ENCODE results near the gene MYO16.

Gene MYO16

GRCh38 chr13:108812661-108813060, 183.2 kb downstream of the MYO16 start:
- no peak for DNase-seq

GRCh38 chr13:108813587-108814170, 184.3 kb downstream of the MYO16 start:
- no peak for DNase-seq

- no peak for DNase-seq
Observed at GRCh38 chr13:108816375-108816774, 187.0 kb downstream of the MYO16 start.

GRCh38 chr13:108827646-108828045, 198.2 kb downstream of the MYO16 start:
- no peak for DNase-seq

GRCh38 chr13:108828086-108828815, 198.8 kb downstream of the MYO16 start:
- DNase-seq = no peak

GRCh38 chr13:108830916-108831315, 201.5 kb downstream of the MYO16 start:
- DNase-seq = no peak

- no peak for DNase-seq
Observed at GRCh38 chr13:108833531-108833930, 204.1 kb downstream of the MYO16 start.

- DNase-seq = no peak
Observed at GRCh38 chr13:108834193-108834592, 204.8 kb downstream of the MYO16 start.

- DNase-seq = no peak
Observed at GRCh38 chr13:108835083-108835482, 205.7 kb downstream of the MYO16 start.

GRCh38 chr13:108850691-108851090, 221.3 kb downstream of the MYO16 start:
- DNase-seq = no peak

GRCh38 chr13:108851660-108852059, 222.2 kb downstream of the MYO16 start:
- DNase-seq = no peak

- DNase-seq = no peak
Observed at GRCh38 chr13:108853031-108853430, 223.6 kb downstream of the MYO16 start.

GRCh38 chr13:108855737-108856387, 226.5 kb downstream of the MYO16 start:
- no peak for DNase-seq

- DNase-seq = no peak
Observed at GRCh38 chr13:108858676-108859075, 229.3 kb downstream of the MYO16 start.

GRCh38 chr13:108859197-108860012, 230.0 kb downstream of the MYO16 start:
- DNase-seq = no peak

- no peak for DNase-seq
Observed at GRCh38 chr13:108860418-108860817, 231.0 kb downstream of the MYO16 start.

- no peak for DNase-seq
Observed at GRCh38 chr13:108877300-108877699, 247.9 kb downstream of the MYO16 start.

- no peak for DNase-seq
Observed at GRCh38 chr13:108878732-108879131, 249.3 kb downstream of the MYO16 start.

- DNase-seq = no peak
Observed at GRCh38 chr13:108889324-108889984, 260.0 kb downstream of the MYO16 start.

GRCh38 chr13:108895220-108895704, 265.9 kb downstream of the MYO16 start:
- no peak for DNase-seq

GRCh38 chr13:108897955-108898354, 268.5 kb downstream of the MYO16 start:
- DNase-seq = no peak

GRCh38 chr13:108902405-108903155, 273.2 kb downstream of the MYO16 start:
- DNase-seq = no peak
